Stimulated activated naive CD8-positive, alpha-beta T cell treated with anti-CD3 and anti-CD28 coated beads, Interleukin-15, Interleukin-2, amounts not matched to agents 100 U/mL and 50 U/mL, for 24 hours (primary cell): ENCODE results near the gene ATAD5.
"Not testable (repeated sequence)": the region's sequence is repeated elsewhere in the genome, so short reads cannot be mapped to it uniquely, and the experiment has no call there.

ENCODE experiments used
- ATAC-seq: fragments of 150-1000 bp; cut with Tn5 transposase; one replicate; pipeline ENCODE4 v1.10.0; 2021
- DNase-seq: peaks from one replicate; pipeline ENCODE4 v3.0.0; 2021

Gene ATAD5

DNA sequence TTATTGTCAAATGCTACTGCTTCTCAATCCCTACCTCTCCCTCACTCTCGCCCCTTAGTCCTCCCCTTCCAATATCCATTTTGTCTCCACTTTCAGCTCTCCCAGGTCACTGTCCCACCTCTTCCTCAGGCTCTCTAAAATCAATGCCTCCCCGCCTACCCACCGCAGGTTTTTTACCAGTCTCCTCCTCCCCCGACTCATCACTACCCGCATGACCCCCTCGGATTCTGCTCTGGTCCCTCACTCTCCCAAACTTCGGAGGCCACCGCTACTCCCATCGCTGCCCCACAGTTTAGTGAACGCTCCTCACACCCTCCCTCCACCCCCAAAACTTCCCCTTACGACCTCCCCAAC lies 7.8 kb upstream of the ATAD5 start:
- peak; percentile 57 for DNase-seq
- ATAC-seq: peak; percentile 17

DNA sequence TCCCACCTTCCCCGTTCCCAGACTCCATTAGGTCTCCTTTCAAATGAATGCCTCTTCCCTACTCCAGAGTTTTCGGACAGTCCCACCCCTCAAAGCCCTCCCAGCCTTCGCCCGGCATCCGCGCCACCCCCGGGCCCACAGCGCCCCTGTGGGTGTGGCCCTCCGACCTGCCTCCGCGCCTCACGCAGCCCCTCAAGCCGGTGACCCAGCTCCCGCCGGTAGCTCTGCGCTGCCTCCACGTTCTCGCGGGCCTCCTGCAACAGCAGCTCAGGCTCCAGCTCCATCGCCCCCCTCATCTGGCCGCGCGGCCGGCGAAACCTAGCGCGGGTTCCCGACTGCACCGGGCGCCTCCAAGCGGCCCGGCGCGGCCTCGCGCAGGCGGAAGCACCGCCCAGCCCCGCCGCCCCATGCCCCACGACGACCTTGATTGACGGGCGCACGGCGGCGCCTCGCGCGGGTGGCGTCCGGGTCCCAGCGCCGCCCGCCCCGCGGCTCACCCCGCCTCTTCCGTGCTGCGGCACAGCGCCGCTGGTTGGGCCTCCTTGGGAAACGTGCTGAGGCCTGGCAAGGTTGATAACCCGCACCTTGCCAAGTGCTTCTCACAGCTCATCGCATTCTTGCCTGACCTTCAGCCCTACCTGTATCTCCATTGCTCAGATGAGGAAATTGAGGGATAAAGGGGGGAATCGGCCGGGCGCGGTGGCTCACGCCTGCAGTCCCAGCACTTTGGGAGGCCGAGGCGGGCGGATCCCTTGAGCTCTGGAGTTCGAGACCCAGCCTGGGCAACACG lies 7.2 kb upstream of the ATAD5 start, which contains the start of gene CRLF3:
Gene CRLF3, minus strand, starts transcription at position 337 of the 790 bp plus-strand sequence. Its CDS starts 41 bp downstream, at position 296.
- DNase-seq (peak; percentile 92), ATAC-seq (peak; percentile 97)

DNA sequence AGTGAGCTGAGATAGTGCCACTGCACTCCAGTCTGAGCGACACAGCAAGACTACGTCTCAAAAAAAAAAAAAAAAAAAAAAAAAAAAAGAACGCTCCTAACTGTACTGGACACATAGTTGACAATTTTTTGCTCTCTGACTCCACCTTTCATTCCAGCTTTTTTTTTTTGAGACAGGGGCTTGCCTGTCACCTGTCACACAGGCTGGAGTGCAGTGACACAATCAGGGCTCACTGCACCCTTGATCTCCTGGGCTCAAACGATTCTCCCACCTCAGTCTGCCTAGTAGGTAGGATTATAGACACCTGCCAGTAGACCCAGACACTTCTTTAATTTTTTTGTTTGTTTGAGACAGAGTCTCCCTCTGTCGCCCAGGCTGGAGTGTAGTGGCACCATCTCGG lies 4.7 kb upstream of the ATAD5 start:
- no peak for ATAC-seq
- no peak for DNase-seq

DNA sequence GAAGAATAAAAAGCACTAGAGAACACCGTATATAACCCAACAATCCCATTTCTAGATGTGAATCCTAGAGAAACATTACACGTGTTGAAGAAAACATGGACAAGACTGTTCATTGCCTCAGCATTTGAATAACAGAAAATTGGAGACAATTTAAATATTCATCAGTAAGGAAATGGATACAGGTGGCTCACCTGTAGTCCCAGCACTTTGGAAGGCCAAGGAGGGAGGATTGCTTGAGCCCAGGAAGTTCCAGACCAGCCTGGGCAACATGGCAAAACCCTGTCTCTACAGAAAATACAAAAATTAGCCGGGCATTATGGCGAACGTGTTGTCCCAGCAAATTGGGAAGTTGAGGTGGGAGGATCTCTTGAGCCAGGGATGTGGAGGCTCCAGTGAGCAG lies 2.7 kb upstream of the ATAD5 start:
- ATAC-seq: no peak

DNA sequence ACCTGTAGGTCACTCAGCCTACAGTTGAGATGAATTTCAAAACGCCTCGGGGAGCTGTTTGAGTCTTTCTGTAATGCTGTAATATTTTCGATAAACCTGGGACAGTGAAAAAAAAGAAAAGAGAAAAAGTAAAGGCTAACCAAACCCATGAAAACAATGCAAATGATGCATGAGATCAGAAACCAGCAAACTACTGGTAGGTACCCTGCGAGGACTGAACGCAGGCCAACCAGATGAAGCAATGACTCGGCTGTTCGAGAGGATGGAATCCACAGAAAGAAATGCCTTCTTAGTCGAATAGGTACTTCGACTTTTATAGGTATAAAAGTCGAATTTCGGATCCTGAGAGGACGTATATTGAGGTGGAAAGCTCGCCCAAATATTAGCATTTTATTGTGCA lies 509 bp upstream of the ATAD5 start:
- no peak for ATAC-seq
- peak; percentile 20 for DNase-seq

More for the DNA sequence above, 2.7 kb upstream of the ATAD5 start:
- no peak for DNase-seq

DNA sequence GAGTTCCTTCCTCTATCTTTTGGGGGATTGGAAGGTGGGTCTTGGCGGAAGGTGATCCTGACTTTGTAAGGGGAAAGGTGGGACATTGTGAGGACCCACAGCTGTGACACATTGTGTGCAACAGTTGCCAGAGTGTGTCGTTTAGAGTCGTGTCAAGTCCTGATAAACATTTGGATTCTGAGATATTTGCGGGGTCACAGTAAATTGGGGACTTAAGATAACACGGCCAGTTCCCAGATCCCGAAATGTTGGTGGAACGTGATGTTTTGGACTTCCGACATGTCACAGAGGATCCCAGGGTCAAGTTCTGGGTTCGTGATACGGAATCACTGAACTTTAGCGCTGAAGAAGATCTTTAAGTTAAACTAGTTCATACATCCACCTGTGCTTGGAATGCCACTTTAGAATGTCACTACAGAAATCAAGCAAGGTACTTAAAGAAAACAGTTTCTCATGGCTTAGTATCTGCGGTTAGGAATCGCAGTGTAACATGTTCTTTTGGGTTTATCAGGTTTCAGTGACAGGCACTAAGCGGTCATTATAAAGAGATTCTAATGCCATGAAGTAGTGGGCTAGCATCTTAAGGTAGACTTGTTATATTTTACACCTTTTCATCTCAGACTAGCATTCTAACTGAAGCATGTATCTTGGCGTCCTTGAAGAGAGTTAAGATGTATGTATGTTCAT lies 815 bp downstream of the ATAD5 start:
- DNase-seq: no peak
- no peak for ATAC-seq

DNA sequence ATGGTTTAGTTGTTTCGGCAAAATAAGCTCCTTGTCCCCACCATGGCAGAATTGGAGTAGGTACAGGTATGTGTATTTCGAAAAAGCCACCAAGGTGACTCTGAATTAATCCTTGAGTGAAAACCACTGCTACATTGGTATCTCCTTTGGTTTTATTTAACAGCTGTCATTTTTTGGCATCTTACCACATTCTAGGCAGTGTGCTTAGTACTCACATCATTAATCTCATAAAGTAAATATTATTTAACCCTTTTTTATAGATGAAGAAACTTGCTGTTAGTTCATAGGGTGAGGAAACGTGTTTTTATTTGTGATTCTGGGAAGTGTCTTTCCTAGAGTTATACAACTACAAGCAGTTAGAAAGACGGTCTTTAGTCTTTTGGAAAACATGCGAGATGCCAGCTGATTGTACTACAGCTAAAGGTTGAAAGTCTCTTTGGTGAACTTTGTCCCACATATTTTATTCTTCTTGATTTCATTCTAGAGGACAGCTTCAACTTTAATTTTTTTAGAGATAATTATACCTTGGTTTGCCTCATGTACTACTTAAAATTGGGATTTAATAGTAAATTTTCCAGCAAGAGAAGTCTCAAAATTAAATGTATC lies 6.5 kb downstream of the ATAD5 start:
- no peak for ATAC-seq
- no peak for DNase-seq

DNA sequence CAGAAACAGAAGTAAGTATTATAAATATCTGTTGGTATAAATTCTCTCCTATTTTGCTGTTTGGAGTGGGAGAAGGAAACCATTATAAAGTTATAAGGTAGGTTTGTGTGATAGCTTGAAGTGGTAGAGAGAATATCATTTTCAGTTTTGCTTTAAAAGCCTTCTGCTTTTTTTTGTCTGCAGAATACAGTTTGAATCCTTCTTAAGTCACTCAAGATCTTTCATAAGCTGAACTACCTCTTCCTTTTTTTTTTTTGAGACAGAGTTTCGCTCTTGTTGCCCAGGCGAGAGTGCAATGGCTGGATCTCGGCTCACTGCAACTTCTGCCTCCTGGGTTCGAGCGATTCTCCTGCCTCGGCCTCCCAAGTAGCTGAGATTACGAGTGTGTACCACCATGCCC lies 9.0 kb downstream of the ATAD5 start:
- DNase-seq (no peak), ATAC-seq (no peak)

DNA sequence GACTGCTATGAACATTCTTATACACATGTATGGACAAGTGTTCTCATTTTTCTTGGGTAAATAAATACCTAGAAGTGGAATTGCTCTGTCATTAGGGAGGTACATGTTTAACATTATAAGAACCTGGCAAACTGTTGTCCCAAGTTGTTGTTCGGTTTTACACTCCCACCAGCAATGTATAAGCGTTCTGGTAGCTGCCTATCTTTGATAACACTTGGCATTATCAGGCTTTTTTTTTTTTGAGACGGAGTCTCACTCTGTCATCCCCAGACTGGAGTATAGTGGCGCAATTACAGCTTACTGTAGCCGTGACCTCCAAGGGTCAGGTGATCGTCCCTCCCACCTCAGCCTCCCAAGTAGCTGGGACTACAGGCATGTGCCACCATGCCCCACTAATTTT lies 16.3 kb downstream of the ATAD5 start:
- ATAC-seq: no peak

DNA sequence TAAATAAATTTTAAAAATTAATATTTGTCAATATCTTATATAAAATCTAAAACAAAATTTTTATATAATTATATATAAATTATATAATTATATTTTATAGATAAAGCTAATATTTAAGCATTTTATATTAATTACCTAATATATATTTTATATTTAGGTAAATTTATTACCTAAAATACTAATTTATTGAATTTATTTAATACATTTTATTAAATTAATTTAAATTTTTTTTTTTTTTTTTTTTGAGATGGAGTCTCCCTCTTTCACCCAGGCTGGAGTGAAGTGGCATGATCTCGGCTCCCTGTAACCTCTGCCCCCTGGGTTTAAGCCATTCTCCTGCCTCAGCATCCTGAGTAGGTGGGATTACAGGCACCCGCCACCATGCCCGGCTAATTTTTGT lies 22.4 kb downstream of the ATAD5 start:
- no peak for DNase-seq
- ATAC-seq: no peak

More for the DNA sequence above, 16.3 kb downstream of the ATAD5 start:
- DNase-seq: no peak

DNA sequence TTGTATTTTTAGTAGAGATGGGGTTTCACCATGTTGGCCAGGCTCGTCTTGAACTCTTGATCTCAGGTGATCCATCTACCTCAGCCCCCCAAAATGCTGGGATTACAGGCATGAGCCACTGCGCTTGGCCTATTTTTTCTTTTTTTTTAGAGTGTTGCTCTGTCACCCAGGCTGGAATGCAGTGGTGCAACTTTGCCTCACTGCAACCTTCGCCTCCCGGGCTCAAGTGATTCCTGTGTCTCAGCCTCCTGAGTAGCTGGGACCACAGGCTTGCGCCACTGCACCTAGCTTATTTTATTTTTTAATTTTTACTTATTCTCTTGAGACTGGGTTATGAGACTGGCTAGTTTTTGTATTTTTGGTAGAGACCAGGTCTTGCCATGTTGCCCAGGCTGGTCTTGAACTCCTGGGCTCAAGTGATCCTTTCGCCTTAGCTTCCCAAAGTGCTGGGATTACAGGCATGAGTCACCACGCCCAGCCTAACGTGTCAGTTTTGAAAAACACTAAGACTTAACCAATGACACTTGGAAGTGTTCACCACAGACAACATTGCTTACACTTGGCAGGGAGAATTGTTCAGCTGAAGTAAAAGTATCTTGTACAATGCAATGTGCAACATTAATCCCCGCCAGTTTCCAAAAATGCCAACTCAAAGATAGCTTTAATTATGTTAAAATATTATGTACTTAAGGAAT lies 26.9 kb downstream of the ATAD5 start:
- ATAC-seq: no peak
- no peak for DNase-seq

DNA sequence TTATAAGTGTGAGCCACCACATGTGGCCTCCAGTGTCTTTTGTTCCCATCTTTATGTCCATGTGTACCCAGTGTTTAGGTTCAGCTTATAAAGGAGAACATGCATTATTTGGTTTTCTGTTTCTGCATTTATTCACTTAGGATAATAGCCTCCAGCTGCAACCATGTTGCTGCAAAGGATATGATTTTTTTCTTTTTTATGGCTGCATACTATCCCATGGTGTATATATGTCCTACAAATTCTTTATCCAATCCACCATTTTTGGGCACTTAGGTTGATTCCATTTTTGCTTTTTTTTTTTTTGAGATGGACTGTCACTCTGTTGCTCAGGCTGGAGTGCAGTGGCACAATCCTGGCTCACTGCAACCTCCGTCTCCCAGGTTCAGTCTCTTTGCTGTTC lies 32.9 kb downstream of the ATAD5 start:
- DNase-seq (no peak), ATAC-seq (no peak)

DNA sequence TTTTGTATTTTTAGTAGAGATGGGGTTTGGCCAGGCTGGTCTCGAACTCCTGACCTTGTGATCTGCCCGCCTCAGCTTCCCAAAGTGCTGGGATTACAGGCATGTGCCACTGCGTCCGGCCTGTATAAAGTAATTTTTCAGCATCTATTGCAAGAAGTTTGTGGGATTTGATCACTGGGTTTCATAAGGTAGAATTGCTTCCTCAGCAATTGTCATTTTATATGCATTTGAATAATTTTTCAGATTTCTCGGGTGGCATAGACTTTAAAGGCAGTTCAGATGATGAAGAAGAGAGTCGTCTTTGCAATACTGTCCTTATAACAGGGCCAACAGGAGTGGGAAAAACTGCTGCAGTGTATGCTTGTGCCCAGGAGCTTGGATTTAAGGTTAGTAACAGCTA lies 37.2 kb downstream of the ATAD5 start:
- no peak for ATAC-seq

DNA sequence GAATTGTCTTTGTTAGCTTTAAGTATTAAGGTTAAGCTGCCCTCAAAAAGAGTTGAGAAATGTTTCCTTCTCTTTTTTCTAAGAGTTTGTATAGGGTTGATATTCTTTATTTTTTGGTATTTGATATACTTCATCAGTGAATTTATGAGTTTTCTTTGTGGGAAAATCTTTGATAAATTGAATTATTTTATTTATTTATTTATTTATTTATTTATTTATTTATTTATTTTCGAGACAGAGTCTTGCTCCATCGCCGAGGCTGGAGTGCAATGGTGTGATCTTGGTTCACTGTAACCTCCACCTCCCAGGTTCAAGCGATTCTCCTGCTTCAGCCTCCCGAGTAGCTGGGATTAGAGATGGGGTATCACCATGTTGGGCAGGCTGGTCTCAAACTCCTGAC lies 54.4 kb downstream of the ATAD5 start:
- DNase-seq (no peak), ATAC-seq (no peak)

More for the DNA sequence above, 37.2 kb downstream of the ATAD5 start:
- DNase-seq: no peak

DNA sequence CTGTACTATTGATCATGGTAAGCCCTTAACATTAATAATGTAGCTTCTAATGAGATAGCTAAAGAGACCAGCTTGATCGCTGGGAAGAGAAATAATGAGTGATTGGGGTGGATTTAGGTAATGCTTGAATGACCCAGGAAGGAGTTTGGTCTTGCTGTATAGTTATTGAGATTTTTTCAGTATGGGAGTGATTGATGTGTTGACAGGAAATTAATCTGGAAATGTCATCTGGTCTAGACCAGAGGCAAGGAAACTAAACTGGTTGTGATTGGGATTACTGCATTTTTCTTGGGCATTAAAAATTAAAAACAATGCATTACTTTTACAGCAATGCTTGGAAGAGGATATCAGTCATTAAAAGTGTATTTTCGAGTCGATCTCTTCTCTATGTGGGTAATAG lies 62.5 kb downstream of the ATAD5 start:
- ATAC-seq: no peak
- DNase-seq: no peak

DNA sequence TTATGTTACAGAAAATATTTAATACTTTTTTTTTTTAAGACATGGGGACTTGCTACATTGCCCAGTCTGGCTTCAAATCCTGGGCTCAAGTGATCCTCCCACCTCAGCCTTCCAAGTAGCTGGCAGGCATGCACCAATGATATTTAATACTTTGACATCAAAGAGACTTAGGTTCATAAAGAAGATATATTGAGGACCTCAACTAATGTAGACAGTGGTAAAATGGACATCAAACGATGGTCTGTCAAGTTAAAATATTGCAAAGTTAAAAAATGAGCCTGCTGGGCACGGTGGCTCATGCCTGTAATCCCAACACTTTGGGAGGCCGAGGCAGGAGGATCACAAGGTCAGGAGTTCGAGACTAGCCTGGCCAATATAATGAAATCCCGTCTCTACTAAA lies 65.5 kb downstream of the ATAD5 start:
- no peak for ATAC-seq
- no peak for DNase-seq

DNA sequence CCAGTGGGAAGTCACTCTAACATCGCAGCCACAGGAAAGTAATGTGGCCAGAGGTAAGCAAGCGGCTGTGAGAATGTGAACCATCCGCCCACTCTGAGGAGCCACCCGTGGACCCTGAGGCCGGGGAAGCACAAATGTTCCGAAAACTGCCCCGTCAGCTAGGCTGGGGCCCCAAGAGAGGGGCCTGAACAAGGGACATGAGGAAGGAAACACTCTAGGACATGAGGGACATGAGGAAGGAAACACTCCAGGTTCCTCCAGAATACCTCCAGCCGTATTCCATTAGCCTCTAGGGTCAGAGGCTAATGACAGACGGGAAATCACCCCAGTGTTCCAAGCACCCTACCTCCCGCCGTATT lies 74.0 kb downstream of the ATAD5 start:
- DNase-seq (peak; percentile 24), ATAC-seq (no peak)

DNA sequence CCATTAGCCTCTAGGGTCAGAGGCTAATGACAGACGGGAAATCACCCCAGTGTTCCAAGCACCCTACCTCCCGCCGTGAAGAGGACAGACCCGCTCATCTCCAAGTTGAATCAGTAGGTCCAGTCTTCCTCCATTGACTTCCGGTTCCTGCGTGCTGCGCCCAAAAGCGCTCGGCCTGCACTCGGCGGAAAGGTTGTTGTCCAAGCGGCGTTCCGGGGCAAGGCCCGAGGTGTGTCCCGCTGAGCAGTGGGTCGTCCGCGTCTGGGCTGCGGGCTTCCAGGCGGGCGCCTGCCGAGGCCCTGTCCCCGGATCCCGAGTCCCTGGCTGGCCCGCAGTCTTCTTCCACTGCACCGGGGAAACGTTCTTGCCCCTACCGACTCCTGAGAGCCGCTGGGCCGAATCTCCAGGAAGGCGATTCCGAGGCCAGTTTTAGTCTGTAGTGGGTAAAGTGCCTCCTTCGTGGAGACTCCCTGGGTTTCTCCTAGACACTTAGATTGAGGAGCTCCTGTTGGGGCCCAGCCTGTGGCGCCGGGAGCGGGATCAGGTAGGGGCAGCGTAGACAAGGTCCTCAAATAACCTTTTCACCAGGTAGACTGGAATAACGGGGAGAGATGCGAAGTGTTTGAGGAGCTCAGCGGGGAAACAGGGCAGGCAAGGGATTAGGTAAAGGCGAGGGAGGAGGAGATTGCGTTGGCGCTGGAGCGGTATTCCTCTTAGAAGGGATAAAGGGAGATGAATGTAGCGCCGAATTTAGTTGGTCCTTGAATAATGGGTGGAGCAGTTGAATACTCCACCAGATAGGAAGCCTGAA lies 74.5 kb downstream of the ATAD5 start, which contains the start of gene TEFM:
Gene TEFM, minus strand, starts transcription at position 138 of the 811 bp plus-strand sequence. Its CDS starts 40 bp downstream, at position 98.
- ATAC-seq (peak; percentile 99), DNase-seq (peak; percentile 91)

DNA sequence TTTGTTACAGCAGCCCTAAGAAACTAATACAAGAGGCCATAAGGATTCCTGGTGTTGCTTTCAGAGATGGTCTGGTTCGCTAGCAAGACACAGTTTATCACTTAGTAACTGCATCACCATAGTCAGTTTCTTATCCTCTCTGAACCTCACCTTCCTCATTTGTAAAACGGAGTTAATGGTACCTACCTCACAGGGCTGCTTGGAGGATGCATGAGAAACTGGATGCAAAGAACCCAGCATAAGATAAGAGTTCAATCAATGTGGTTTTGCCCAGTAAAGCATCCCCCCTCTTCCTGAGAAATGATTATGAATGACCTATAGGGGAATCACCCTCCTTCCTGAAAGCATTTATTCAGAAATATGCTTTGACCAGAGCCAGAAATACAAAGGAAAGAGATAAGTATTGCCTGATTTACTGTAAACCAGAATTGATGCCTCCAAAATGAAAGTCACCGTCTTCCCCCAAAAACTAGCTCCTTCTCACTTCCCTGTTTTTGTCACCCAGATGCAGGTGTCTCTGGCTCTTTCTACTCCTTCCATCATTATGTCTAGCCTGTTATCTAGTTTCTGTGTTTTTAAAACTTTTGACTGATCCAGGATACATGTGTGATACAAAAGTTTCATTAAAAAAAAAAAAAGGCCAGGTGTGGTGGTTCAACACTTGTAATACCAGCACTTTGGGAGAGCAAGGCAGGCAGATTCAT lies 77.1 kb downstream of the ATAD5 start:
- no peak for DNase-seq
- ATAC-seq: no peak

DNA sequence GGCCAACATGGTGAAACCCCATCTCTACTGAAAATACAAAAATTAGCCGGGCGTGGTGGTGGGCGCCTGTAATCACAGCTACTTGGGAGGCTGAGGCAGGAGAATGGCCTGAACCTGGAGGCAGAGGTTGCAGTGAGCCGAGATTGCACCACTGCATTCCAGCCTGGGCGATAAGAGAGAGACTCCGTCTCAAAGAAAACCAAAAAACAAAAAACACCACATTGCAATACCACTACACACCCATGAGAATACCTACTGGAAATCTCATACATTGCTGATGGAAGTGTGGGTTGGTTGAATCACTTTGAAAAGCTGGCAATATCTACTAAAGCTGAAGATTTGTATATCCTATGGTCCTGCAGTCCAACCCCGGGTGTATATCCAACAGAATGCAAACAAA lies 78.4 kb downstream of the ATAD5 start:
- not testable (repeated sequence) for ATAC-seq, DNase-seq

DNA sequence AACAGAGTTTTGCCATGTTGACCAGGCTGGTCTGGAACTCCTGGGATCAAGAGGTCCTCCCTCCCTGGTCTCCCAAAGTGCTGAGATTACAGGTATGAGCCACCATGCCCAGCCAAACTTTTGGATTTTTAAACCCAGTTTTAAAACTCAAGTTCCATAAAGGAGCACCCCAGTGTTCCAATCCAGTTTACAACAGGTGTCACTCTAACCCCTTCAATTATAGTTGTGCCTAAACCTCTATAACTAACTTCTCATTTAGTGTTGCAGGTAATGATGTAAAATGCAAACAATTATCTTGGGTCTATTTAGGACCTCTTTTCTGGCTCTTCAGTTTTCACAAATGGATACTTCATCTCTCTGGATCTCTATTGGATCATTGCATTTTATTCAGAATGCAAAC lies 82.2 kb downstream of the ATAD5 start:
- no peak for DNase-seq

More for the DNA sequence above, 82.2 kb downstream of the ATAD5 start:
- ATAC-seq: no peak
